Measurements from ENCODE around the gene CDKAL1. TPM values are rescaled to one million over a fixed set of nuclear protein-coding genes. Genes with fewer than 3 reads are reported as not detected.

CDKAL1 gene
- total and polyA plus RNA-seq, 11 donors, result 3.2 to 14.3 (median 9.3) TPM

DNA sequence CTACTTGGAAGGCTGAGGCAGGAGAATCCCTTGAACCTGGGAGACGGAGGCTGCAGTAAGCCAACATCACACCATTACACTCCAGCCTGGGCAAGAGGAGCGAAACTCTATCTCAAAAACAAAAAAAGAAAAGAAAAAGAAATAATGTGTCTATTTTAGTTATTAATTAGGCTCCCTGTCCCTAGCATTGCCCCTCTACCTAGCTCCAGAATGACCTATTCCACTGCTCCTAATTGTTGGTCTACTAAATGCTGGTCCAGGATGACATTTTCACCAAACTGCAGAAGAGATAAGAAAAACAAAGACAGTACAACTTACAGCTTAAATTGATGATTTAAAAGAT is 629.6 kb downstream of the CDKAL1 start:
- peaks cover 0 to 27% (median 6%) of the 10 kb centered on the region in 12 donors for H3K4me1 ChIP-seq
- 97 to 100% (median 98%) methylated on average over 2 of the region's 2 CpGs for WGBS, 4 donors
- intact Hi-C loops (cut with DNase I), result no loop called here

DNA sequence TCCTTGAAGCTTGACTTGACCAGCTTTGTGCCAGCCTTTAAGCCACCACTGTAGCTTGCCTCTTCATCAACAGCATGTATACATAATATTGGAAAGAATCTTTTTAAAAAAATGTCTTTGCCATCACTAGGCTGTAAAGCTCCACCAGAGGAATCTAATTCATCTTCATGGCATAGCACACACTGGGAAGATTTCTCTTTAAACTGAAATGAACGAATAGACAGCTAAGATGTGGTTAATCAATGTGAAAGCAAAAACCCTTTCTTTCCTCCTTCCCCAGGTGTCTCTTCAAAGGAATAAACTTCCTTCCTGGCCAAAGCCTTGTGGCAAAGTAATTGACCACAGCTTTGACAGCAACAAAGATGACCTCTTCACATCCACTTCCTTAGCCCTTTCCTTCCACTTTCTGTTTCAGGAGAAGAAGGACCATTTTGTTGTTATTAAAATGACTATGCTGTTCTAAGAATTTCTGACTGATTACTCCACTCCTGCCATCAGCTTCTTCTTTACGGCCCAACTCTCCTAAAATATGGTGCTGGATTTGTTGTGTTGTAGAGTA is 630.6 kb downstream of the CDKAL1 start:
- peaks cover 0 to 27% (median 6%) of the 10 kb centered on the region in 12 donors for H3K4me1 ChIP-seq

More for the DNA sequence above, 629.6 kb downstream of the CDKAL1 start:
- H3K27me3 ChIP-seq, result no peaks in the 10 kb centered on the region
- TF ChIP-seq POLR2A (IDR thresholded peaks at IDR 0.05), result no peak
- no peak for TF ChIP-seq CTCF (IDR thresholded peaks at IDR 0.05)
- H3K36me3 ChIP-seq, result no peaks in the 10 kb centered on the region
- no peaks in the 10 kb centered on the region for H3K9me3 ChIP-seq
- DNase-seq (no peak), ATAC-seq (no peak)
- no peak overlapping the region for H3K4me3 ChIP-seq
- H3K27ac ChIP-seq, result no peak overlapping the region

GRCh38 chr6:21166754-21167153 is 632.5 kb downstream of the CDKAL1 start:
- intact Hi-C loops (cut with DNase I), result loop anchor here in 1 of 10 donors (1.0 kb wide), 1 partner anchor 13 kb away; no protein-coding TSS in a partner anchor
- no peak for DNase-seq
- peak overlapping the region in 1 of 12 donors; percentile 19 for H3K27ac ChIP-seq

More for the DNA sequence above, 630.6 kb downstream of the CDKAL1 start:
- peak in 1 of 4 donors; percentile 56 for ATAC-seq
- 54 to 65% (median 57%) methylated on average over 2 of the region's 2 CpGs for WGBS, 4 donors
- Histone ChIP-seq H3K36me3 (no peaks in the 10 kb centered on the region), H3K27me3 (no peaks in the 10 kb centered on the region), H3K27ac (peak overlapping the region in 1 of 12 donors; percentile 37), H3K4me3 (no peak overlapping the region), H3K9me3 (no peaks in the 10 kb centered on the region)
- intact Hi-C loops (cut with DNase I), result no loop called here
- TF ChIP-seq CTCF (IDR thresholded peaks at IDR 0.05) (no peak), POLR2A (IDR thresholded peaks at IDR 0.05) (no peak)
- DNase-seq, result no peak

DNA sequence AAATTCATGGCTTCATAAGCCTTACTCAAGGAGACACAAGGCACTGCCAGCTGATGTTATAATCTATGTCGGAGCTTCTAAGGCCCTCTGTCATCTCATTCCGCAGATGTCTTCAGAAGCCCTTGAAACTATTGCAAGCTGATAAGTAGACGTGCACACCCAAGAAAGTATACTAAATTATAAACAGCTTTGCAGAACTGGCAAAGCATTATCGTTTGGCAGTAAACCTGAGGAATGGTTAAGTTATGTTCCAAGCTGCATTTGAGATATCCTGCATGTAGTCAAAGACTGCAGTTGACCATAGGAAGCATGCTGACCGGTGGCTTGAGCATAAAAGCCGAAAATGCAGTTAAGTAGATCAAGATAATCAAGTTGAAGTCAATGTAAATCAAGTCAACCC is 633.5 kb downstream of the CDKAL1 start:
- no peak overlapping the region for H3K27ac ChIP-seq
- no peak for ATAC-seq
- no peak overlapping the region for H3K4me3 ChIP-seq
- no peaks in the 10 kb centered on the region for H3K9me3 ChIP-seq
- TF ChIP-seq CTCF (IDR thresholded peaks at IDR 0.05), result no peak
- TF ChIP-seq POLR2A (IDR thresholded peaks at IDR 0.05), result no peak
- peaks cover 0 to 27% (median 6%) of the 10 kb centered on the region in 12 donors for H3K4me1 ChIP-seq
- intact Hi-C loops (cut with DNase I), result loop anchor here in 1 of 10 donors (1.0 kb wide), 1 partner anchor 12 kb away; no protein-coding TSS in a partner anchor
- H3K36me3 ChIP-seq, result no peaks in the 10 kb centered on the region
- DNase-seq, result no peak
- WGBS, 4 donors, result 51 to 65% (median 60%) methylated on average over 6 of the region's 6 CpGs
- H3K27me3 ChIP-seq, result no peaks in the 10 kb centered on the region

More at GRCh38 chr6:21166754-21167153, 632.5 kb downstream of the CDKAL1 start:
- H3K4me1 ChIP-seq, result peaks cover 0 to 27% (median 6%) of the 10 kb centered on the region in 12 donors
- WGBS, 4 donors, result 49 to 59% (median 52%) methylated on average over 2 of the region's 2 CpGs
- no peaks in the 10 kb centered on the region for H3K27me3 ChIP-seq
- H3K4me3 ChIP-seq, result no peak overlapping the region
- H3K36me3 ChIP-seq, result no peaks in the 10 kb centered on the region
- no peaks in the 10 kb centered on the region for H3K9me3 ChIP-seq
- TF ChIP-seq POLR2A (IDR thresholded peaks at IDR 0.05), result no peak
- no peak for TF ChIP-seq CTCF (IDR thresholded peaks at IDR 0.05)
- ATAC-seq, result peak; percentile 28 to 74 (median 42)
